Fibroblast of skin of abdomen (primary cell): ENCODE results near the gene MYO5A.

Experiments used
- DNase-seq: peaks from one replicate; pipeline ENCODE4 v3.0.0-alpha.2; 2013

Gene MYO5A

DNA sequence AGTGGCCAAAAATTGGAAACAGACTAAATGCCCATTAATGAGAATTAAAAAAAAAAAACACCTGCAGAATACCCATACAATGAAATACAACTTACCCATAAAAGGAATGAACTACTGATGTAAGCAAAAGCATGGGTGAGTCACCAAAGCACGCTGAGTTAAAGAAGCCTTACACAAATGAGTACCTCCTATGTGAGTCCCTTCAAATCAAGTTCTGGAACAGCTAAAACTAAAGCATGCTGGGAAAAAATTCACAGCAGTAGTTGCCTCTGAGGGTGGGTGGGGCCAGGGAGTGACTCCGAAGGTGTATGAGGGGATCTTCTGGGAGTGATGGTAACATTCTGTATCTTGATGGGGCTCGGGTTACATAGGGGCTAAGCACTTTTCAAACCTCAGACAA lies 244.5 kb downstream of the MYO5A start:
- no peak for DNase-seq

DNA sequence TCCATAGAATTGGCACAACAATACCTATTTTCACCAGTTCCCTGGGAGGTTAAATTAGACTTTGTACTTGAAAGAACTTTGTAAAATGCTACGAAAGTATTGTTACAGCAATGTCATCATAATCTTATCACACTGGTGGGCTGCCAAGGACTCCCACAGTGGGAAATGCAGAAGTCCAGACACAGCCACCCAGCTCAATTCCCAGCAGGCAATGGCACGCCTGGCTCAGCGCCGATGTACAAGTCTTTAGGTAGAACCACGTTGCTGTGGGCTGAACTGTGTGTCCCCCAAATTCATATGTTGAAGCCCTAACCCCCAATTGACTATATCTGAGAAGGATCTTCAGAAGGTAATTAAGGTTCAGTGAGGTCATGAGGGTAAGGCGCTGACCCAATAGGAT lies 245.4 kb downstream of the MYO5A start:
- DNase-seq, result no peak

DNA sequence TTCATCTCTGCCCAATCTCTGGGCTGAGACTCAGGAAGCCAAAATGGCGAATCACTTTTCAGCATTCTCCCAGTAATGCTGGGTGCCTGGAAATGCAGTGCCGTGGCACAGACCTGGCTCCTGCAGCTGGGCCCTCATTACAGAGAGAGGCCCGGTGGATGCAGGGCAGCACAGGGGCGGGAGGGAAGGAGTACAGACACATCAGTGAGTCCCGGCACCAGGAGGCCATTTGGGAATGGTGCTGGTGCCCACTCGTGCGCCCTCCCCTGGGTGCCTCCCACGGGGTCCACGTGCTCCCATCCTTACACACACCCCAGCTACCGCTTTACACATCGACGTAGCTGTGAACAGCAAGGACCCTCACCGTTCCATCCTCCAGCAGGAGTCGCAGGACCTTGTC lies 246.3 kb downstream of the MYO5A start:
- no peak for DNase-seq

DNA sequence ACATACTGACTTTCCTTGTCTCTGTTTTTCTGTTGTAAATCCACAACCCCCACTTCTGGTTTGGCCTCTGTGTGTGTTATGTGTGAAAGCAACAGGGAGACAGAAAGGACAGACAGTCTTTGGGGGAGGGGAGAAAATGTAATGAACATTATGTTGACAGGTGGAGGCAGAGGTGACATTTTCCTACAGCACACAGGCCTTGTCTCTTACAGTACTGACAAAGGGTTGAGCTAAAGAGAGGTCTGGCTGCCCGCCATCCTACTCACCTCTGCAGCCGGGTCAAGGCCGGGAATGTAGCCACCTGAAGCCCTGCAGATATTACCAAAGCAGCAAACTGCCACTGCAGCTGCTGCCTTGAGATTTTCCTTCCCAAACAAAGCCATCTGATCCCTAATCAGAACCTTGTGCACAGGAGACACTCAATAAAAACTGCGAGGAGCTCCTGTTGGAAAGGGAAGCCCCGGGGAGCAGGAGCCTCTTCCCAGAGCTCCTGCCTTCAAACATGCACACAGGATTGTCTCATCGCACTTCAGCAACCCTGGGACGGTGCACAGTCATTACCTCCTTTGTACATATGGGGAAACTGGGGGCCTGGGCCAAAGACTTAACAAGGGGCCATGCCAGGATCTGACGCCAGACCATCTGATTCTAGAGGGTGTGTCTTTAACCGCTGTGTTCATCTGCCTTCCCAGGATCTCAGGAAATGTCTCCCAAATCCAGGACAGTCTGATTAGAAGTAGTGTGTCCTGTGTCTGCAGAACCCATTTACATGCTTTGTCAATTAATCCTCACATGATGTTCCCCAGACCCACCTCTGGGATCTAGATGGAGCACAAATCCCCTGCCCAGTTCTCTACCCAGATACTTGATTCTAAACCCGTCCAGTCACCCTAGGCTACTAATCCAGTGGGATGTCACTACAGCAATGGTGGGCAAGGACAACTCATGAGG lies 247.3 kb downstream of the MYO5A start:
- DNase-seq, result no peak

DNA sequence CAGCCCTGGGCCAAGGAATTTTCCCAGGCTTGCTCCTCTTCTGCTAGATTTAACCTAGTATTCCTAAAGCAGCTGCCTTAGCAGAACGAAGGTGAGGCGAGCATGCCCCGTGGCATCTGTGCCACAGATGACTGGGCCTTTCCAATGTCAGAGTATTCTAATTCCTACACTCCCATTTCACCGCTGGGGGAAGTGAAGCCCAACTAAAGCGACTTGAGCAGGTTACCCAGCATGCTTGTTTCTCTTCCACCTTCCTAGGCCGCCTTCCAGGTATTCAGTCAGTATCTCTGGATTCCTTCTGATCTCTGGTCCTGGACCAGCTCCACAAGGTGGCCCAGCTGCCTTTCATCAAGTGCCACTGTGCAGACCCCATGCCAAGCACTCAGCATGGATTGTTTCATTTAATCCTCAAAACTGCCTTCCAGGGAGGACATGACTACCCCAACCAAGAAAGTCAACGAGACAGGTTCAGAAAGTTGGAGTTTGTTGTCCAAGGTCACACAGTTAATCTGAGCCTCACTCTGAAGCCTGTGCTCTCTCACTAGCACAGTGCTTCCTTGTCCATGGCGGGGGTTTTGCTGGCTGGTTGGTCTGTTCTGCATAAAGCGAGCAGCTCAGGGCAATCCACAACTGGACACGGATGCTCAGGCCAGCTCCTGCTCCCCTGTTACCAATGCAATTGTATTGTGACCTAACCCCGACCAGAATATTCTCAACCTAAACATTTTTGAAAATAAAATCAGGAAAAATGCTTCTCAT lies 248.2 kb downstream of the MYO5A start:
- no peak for DNase-seq

GRCh38 chr15:52278636-52279367 lies 249.9 kb downstream of the MYO5A start:
- no peak for DNase-seq

DNA sequence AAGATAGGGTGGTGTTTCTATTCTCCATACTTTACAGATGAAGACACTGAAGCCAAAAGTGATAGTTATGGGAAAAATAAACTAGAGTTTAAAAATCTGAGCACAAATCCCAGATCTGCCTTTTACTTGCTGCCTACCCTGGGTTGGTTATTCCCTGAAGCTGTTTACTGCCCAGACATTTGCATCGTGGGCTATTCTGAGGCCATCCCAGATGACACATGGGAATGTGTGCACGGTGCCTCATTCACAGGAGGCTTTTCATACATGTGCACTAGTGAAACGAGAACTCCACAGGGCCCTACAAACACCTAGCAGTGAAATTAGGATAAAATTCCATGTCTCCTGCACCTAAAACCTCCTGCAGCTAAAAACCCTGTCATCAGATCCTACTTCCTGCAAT lies 250.5 kb downstream of the MYO5A start:
- DNase-seq, result no peak

- no peak for DNase-seq
Measured at GRCh38 chr15:52277575-52277974, 251.1 kb downstream of the MYO5A start.

DNA sequence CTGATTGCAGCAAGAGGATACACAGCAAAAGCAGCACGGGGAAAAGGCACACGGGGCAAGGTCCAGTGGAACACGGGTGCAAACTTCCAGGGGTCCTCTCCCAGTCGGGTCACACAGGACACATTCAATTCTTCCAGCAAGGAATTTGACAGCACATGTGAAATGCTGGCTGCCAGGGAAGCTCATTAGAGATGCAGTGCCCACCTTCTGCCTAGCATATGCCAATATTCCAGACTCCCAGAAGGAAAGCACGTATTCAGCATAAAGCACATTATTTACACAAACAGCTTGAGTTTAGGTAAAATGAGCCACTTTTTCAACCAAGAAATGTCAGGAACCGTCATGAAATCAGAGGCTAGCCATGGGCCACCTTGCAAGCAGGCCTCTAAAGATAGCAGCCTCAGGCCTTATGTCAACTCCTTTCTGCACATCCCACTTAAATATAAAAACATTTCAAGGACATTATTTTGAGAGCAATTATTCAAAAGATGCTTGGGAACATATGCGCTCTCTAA lies 252.4 kb downstream of the MYO5A start:
- no peak for DNase-seq

GRCh38 chr15:52263563-52264282 lies 265.0 kb downstream of the MYO5A start:
- DNase-seq, result no peak

GRCh38 chr15:52262364-52262763 lies 266.3 kb downstream of the MYO5A start:
- DNase-seq, result no peak

DNA sequence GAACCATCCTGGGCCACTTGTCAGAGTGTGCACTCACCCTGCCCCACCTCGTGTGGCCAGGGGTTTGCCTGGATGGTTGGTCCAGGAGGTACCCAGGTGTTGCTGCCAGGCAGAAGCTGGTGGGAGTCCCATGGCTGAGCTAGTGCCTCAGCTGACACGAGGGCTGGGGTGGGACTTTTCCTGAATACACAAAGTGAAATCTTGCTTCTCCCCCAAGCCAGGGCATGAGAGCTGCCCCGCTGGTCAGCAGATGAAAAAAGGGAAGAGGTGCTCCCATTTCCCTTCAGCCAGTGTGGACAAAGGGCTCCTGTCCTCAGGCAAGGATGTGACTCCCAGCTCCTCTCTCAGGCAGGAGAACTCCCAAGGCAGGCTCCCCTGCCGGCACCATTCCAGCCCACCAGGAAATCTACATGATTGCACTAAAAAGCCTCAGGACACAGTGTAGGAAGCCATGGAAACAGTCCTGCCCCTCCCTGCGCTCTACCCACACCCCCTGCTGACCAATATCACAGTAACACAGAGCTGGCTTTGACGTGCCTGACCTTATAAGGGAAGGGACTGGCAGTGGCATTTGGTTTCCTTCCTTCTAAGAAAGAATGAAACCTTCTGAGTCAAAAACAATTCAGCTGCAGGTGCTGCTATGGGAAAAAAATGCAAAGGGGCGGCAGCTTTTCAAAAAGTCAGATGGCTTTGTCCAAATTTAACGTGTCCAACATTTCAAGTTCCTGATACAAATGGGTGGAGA lies 267.0 kb downstream of the MYO5A start:
- DNase-seq, result peak; percentile 69

DNA sequence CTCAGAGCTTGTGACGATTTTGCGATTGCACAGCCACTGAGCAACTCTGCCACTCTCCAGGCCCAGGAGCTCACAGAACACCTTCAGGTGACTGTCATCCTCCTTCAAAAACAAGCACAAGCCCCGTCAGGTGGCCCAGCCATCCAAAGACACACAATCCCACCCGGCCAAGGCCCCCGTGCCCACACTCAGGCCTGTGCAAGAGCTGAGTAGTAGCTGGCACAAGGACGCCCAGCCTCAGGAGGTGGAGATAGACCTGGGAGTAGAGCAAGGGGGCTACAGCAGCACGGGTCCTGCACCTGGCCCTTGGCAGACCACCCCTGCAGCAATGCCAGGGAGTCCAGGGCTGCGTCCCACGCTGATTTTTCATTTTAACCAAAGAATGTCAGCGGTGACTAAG lies 267.7 kb downstream of the MYO5A start:
- no peak for DNase-seq

GRCh38 chr15:52259503-52259902 lies 269.2 kb downstream of the MYO5A start:
- DNase-seq, result no peak

GRCh38 chr15:52258461-52258860 lies 270.2 kb downstream of the MYO5A start:
- DNase-seq, result no peak

GRCh38 chr15:52257734-52258062 lies 271.0 kb downstream of the MYO5A start:
- peak; percentile 68 for DNase-seq
